Endothelial cell of umbilical vein (primary cell): ENCODE data around the gene SCRN3. TPM values are rescaled to one million over a fixed set of nuclear protein-coding genes. Genes with fewer than 3 reads are reported as not detected.

Experiments used
- BruUV-seq: library from RNA; stranded (reverse); fragments of 400-500 nt; replicated peaks from 2 replicates; lab custom pipeline; 2021; lab: Mats Ljungman, UMichigan
- CTCF ChIA-PET: fragments of 300-600, 350-600 bp; sonication (Branson Sonifier 250); formaldehyde crosslinking; loops from one replicate; lab custom pipeline; 2021; ENCODE audit warnings: antibody characterized with exemption, inconsistent platforms; lab: Charles Lee
- POLR2A ChIA-PET: fragments of 300-600, 350-600 bp; sonication (Branson Sonifier 250); formaldehyde crosslinking; loops from one replicate; lab custom pipeline; 2021; ENCODE audit warnings: antibody characterized with exemption, inconsistent platforms; lab: Charles Lee
- DNase-seq: peaks from one replicate; pipeline ENCODE4 v3.0.0-alpha.2; 2011; ENCODE audit warnings: low read depth, low spot score
- FAIRE-seq: peaks from 2 replicates; lab custom pipeline; 2011; peaks lifted over from hg19 to GRCh38; lab: Jason Lieb, UNC
- H2AFZ ChIP-seq: 2 replicates; pipeline ENCODE4 v1.6.0; 2012; ENCODE audit warnings: low read depth, low read length, control low read depth, inconsistent platforms
- H3K27ac ChIP-seq: 2 replicates; pipeline ENCODE4 v1.5.1; 2011; ENCODE audit warnings: low read depth, mild to moderate bottlenecking, control low read depth, low read length, moderate library complexity; ENCODE audit not compliant: insufficient read depth
- H3K27me3 ChIP-seq, 2 experiments: 2 replicates each; pipeline versions ENCODE4 v1.6.0 to v1.6.1; 2011; ENCODE audit warnings: low read length in 2 of 2, mixed read lengths in 1 of 2; ENCODE audit not compliant: control insufficient read depth in 2 of 2, insufficient read depth in 2 of 2
- H3K36me3 ChIP-seq, 2 experiments: 2 replicates in 1 of 2; 3 replicates in 1 of 2; pipeline ENCODE4 v1.5.1; 2011; ENCODE audit warnings: low read length in 2 of 2, mild to moderate bottlenecking in 1 of 2, moderate library complexity in 1 of 2; ENCODE audit not compliant: control insufficient read depth in 2 of 2, insufficient read depth in 2 of 2; ENCODE audit errors: extremely low read depth in 1 of 2
- H3K4me1 ChIP-seq: 3 replicates; pipeline ENCODE4 v1.5.1; 2011; ENCODE audit warnings: mild to moderate bottlenecking, low read length; ENCODE audit not compliant: control insufficient read depth, insufficient read depth; ENCODE audit errors: extremely low read depth
- H3K4me2 ChIP-seq: 2 replicates; pipeline ENCODE4 v1.6.1; 2011; ENCODE audit warnings: low read length, control low read depth, mixed read lengths; ENCODE audit not compliant: insufficient read depth
- H3K4me3 ChIP-seq, 3 experiments: fragments of 200-600 bp in 1 of 3; sonication (generic), shearing (Covaris generic) in 1 of 3; replicated peaks in 1 of 3; 2 replicates each; pipeline ENCODE4 v1.5.1; 2011 to 2016; ENCODE audit warnings: control low read depth in 3 of 3, low read length in 3 of 3, mild to moderate bottlenecking in 2 of 3, inconsistent platforms in 1 of 3, low read depth in 1 of 3, moderate library complexity in 1 of 3; ENCODE audit not compliant: insufficient read depth in 1 of 3
- H3K79me2 ChIP-seq: 2 replicates; pipeline ENCODE4 v1.6.0; 2012; ENCODE audit warnings: low read length, inconsistent platforms; ENCODE audit not compliant: control insufficient read depth, insufficient read depth
- H3K9ac ChIP-seq: replicated peaks from 2 replicates; pipeline ENCODE3; 2011; ENCODE audit warnings: low read length, control low read depth; ENCODE audit not compliant: insufficient read depth; ENCODE audit errors: extremely low read depth
- H3K9me1 ChIP-seq: replicated peaks from 3 replicates; pipeline ENCODE4 v1.6.0; 2011; ENCODE audit warnings: mild to moderate bottlenecking, low read length; ENCODE audit not compliant: control insufficient read depth, insufficient read depth; ENCODE audit errors: extremely low read depth
- H3K9me3 ChIP-seq: replicated peaks from 2 replicates; pipeline ENCODE4 v1.5.1; 2012; ENCODE audit warnings: low read length, inconsistent platforms; ENCODE audit not compliant: control insufficient read depth, insufficient read depth
- H4K20me1 ChIP-seq: replicated peaks from 2 replicates; pipeline ENCODE3; 2011; ENCODE audit warnings: mild to moderate bottlenecking, low read length; ENCODE audit not compliant: control insufficient read depth, insufficient read depth; ENCODE audit errors: extremely low read depth
- EZH2 ChIP-seq: IDR thresholded peaks from 2 replicates; pipeline ENCODE4 v1.6.1; 2012; ENCODE audit warnings: borderline replicate concordance, low read depth, mild to moderate bottlenecking, moderate library complexity, low read length, inconsistent platforms; ENCODE audit not compliant: severe bottlenecking
- FOS ChIP-seq: IDR thresholded peaks from 2 replicates; pipeline ENCODE4 v1.6.1; 2011; ENCODE audit warnings: mild to moderate bottlenecking, low read length, moderate library complexity, borderline replicate concordance; ENCODE audit not compliant: insufficient read depth
- MYC ChIP-seq: IDR thresholded peaks from one replicate; pipeline ENCODE4 v1.6.1; 2011; ENCODE audit warnings: mild to moderate bottlenecking, low read depth, low read length
- POLR2A ChIP-seq: IDR thresholded peaks from 2 replicates; pipeline ENCODE4 v1.6.1; 2012; ENCODE audit warnings: low read depth, mild to moderate bottlenecking, control low read depth, low read length
- POLR2AphosphoS5 ChIP-seq: IDR thresholded peaks from 2 replicates; pipeline ENCODE4 v1.6.1; 2012; ENCODE audit warnings: low read depth, mild to moderate bottlenecking, control low read depth, low read length, moderate library complexity; ENCODE audit not compliant: insufficient read depth
- dilution Hi-C: fragments of 300-500 bp; cut with MboI; formaldehyde crosslinking; loops from one replicate; pipeline ENCODE4 v1.15.0; 2019; ENCODE audit warnings: low sequenced_read_pairs; ENCODE audit not compliant: extremely low pct_ligation_motif_present
- intact Hi-C: fragments of 100-400 bp; cut with micrococcal nuclease; formaldehyde crosslinking; loops from one replicate; pipeline ENCODE4 v1.10.0; 2022
- polyA plus RNA-seq, 4 experiments: library from polyadenylated mRNA; depleted of rRNA in 3 of 4; stranded (reverse) in 3 of 4; unstranded in 1 of 4; fragments of >200 nt; gene quantifications; 2 replicates each; pipeline versions ENCODE4 v1.2.1 to v1.2.3, GENCODE V29; 2011 to 2012; ENCODE audit warnings: missing spikeins in 1 of 4
- total RNA-seq: library from RNA; stranded (reverse); gene quantifications from 2 replicates; pipeline ENCODE4 v1.2.3, GENCODE V29; 2021
- TF ChIP-seq, protein P1 (sequence below), 2 donors: IDR thresholded peaks; 1 replicate in 1 of 2; 2 replicates in 1 of 2; pipeline ENCODE4 v1.5.1; 2011; ENCODE audit warnings: low read length in 2 of 2, mild to moderate bottlenecking in 2 of 2, moderate library complexity in 2 of 2, control low read depth in 1 of 2, inconsistent platforms in 1 of 2, low read depth in 1 of 2; ENCODE audit not compliant: insufficient read depth in 1 of 2; ENCODE audit errors: extremely low read depth in 1 of 2

SCRN3 gene
- total and polyA plus RNA-seq, 2 donors (not counting 3 experiments of a cell fraction or from before 2014, with no cell fraction given) = 10.7 to 24.0 TPM

DNA sequence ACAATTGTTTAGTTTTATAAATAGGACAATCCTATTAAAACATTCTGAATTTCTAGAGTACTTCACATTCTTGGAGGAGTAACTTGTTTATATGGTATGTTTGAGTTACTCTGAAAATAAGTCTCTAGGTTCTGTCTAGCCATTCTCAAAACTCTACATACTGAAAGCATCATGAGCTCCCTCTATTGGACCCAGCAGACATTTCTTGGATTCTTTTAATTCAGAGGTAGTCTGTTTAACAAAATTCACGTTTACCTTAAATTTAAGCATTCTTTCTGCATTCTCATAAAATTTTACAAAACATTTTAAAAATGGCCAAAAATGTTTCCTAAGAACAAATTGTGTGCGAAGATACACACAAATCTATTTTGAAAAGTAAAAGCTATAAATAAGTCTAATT lies 45.5 kb upstream of the SCRN3 start:
- H3K9me3 ChIP-seq = no peaks in the 10 kb centered on the region
- peaks cover 0 to 3% of the 10 kb centered on the region in 2 experiments for H3K36me3 ChIP-seq
- no peak overlapping the region for H3K27ac ChIP-seq
- no peaks in the 10 kb centered on the region for H3K4me1 ChIP-seq
- H2AFZ ChIP-seq = no peak overlapping the region
- no peaks in the 10 kb centered on the region for H3K27me3 ChIP-seq
- H3K9ac ChIP-seq = no peak overlapping the region
- H3K9me1 ChIP-seq = no peaks in the 10 kb centered on the region
- no peak for TF ChIP-seq POLR2A
- no peak for TF ChIP-seq MYC
- TF ChIP-seq EZH2 = no peak
- TF ChIP-seq POLR2AphosphoS5 = no peak
- TF ChIP-seq FOS = no peak
- TF ChIP-seq, protein P1, sequence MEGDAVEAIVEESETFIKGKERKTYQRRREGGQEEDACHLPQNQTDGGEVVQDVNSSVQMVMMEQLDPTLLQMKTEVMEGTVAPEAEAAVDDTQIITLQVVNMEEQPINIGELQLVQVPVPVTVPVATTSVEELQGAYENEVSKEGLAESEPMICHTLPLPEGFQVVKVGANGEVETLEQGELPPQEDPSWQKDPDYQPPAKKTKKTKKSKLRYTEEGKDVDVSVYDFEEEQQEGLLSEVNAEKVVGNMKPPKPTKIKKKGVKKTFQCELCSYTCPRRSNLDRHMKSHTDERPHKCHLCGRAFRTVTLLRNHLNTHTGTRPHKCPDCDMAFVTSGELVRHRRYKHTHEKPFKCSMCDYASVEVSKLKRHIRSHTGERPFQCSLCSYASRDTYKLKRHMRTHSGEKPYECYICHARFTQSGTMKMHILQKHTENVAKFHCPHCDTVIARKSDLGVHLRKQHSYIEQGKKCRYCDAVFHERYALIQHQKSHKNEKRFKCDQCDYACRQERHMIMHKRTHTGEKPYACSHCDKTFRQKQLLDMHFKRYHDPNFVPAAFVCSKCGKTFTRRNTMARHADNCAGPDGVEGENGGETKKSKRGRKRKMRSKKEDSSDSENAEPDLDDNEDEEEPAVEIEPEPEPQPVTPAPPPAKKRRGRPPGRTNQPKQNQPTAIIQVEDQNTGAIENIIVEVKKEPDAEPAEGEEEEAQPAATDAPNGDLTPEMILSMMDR (IDR thresholded peaks at IDR 0.05; ENCODE audit: extremely low read depth in 1 of 2, insufficient read depth in 1 of 2, low read depth in 1 of 2, low read length in 2 of 2) = peak; percentile 11 to 35
- H4K20me1 ChIP-seq = no peaks in the 10 kb centered on the region
- ChIA-PET CTCF (interaction anchor here (0.7 to 1.9 kb wide), 17 partner anchors 9 to 1322 kb away, joined by 3 to 10 read pairs (median 4); partner anchors contain the start of gene SCRN3), POLR2A (no interaction called here)
- H3K79me2 ChIP-seq = no peaks in the 10 kb centered on the region
- no peak overlapping the region for H3K4me2 ChIP-seq
- intact Hi-C loops (no loop called here), dilution Hi-C loops (no loop called here)
- no peak overlapping the region for H3K4me3 ChIP-seq
- no peak for DNase-seq
- BruUV-seq = no TSS peak
- FAIRE-seq = peak; percentile 37
